NB4 (cell line): Measurements from ENCODE around the gene CYBC1.

ENCODE experiments used
- DNase-seq: peaks from one replicate; pipeline ENCODE4 v3.0.0; 2010; ENCODE audit warnings: low read depth
- H3K4me3 ChIP-seq: one replicate; pipeline ENCODE4 v1.5.1; 2011; ENCODE audit warnings: mild to moderate bottlenecking, low read depth, low read length, moderate library complexity
- MAX ChIP-seq: IDR thresholded peaks from 2 replicates; pipeline ENCODE4 v1.6.1; 2011; ENCODE audit warnings: low read depth, low read length
- MYC ChIP-seq: IDR thresholded peaks from 2 replicates; pipeline ENCODE4 v1.6.1; 2011; ENCODE audit warnings: low read depth, low read length
- POLR2A ChIP-seq: IDR thresholded peaks from 2 replicates; pipeline ENCODE4 v1.6.1; 2011; ENCODE audit warnings: mild to moderate bottlenecking; ENCODE audit not compliant: insufficient read length; ENCODE audit errors: extremely low read depth
- TF ChIP-seq, protein P1 (sequence below): IDR thresholded peaks from one replicate; pipeline ENCODE4 v1.5.1; 2012; ENCODE audit warnings: low read depth, low read length

The CYBC1 gene

GRCh38 chr17:82418001-82418986, 32.3 kb downstream of the CYBC1 start, which contains the start of the genes HEXD and OGFOD3:
TSS of gene HEXD (plus strand) at chr17:82418347. CDS start at chr17:82419800, 1,453 bp downstream.
TSS of gene OGFOD3 (minus strand) at chr17:82418586. CDS start at chr17:82418485, 101 bp downstream.
- peak; percentile 83 for DNase-seq
- TF ChIP-seq POLR2A (peak; percentile 84), MYC (peak; percentile 89), MAX (peak; percentile 65)
- TF ChIP-seq, protein P1, sequence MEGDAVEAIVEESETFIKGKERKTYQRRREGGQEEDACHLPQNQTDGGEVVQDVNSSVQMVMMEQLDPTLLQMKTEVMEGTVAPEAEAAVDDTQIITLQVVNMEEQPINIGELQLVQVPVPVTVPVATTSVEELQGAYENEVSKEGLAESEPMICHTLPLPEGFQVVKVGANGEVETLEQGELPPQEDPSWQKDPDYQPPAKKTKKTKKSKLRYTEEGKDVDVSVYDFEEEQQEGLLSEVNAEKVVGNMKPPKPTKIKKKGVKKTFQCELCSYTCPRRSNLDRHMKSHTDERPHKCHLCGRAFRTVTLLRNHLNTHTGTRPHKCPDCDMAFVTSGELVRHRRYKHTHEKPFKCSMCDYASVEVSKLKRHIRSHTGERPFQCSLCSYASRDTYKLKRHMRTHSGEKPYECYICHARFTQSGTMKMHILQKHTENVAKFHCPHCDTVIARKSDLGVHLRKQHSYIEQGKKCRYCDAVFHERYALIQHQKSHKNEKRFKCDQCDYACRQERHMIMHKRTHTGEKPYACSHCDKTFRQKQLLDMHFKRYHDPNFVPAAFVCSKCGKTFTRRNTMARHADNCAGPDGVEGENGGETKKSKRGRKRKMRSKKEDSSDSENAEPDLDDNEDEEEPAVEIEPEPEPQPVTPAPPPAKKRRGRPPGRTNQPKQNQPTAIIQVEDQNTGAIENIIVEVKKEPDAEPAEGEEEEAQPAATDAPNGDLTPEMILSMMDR, result no peak
- peak within 1 kb of the TSS; percentile 77 for H3K4me3 ChIP-seq

DNA sequence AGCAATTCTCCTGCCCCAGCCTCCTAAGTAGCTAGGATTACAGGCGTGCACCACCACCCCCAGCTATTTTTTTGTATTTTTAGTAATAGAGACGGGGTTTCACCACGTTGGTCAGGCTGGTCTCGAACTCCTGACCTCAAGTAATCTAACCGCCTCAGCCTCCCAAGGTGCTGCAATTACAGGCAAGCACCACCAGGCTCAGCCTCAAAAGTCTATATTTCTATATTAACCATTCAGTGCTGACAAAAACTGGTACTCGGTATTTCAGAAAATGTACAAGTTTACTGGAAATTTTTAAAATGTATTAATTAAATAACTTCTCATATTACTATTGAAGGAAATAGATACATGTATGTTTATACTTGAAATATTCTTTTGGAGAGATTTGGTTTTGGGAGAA, 33.8 kb downstream of the CYBC1 start:
- TF ChIP-seq MYC (no peak), MAX (no peak), POLR2A (no peak)
- TF ChIP-seq, protein P1, result peak; percentile 16
- DNase-seq, result no peak
- H3K4me3 ChIP-seq, result no peak overlapping the region

- TF ChIP-seq, protein P1, result no peak
- TF ChIP-seq POLR2A (no peak), MYC (no peak), MAX (no peak)
- no peak for DNase-seq
- H3K4me3 ChIP-seq, result no peak overlapping the region
Observed at GRCh38 chr17:82416264-82416663, 34.3 kb downstream of the CYBC1 start.

GRCh38 chr17:82415786-82416185, 34.8 kb downstream of the CYBC1 start:
- TF ChIP-seq, protein P1, result no peak
- TF ChIP-seq MYC (no peak), POLR2A (no peak), MAX (no peak)
- no peak for DNase-seq
- no peak overlapping the region for H3K4me3 ChIP-seq

DNA sequence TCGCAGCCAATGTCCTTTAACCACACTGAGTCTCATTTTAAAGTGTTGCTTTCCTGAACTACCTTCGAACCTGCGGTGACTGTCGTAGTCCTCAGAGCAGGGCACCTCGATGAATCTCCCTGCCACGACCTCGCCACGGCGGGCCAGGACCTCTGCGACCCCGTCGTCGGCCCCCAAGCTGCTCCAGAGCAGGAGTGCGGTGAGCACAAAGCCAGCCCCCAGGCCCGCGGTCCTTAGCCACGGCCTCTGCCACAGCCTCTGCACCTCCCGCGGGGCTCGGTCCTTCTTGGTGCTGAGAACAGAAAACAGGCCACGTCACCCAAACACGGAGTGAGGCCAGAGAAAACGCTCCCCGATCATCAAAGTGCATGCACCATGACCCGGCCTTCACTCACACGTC, 35.2 kb downstream of the CYBC1 start:
- no peak for TF ChIP-seq MYC
- no peak for TF ChIP-seq POLR2A
- TF ChIP-seq MAX, result no peak
- TF ChIP-seq, protein P1, result no peak
- DNase-seq, result no peak
- H3K4me3 ChIP-seq, result no peak overlapping the region
